Osteoblast (primary cell): ENCODE results near the gene ARID3C. TPM values are rescaled to one million over a fixed set of nuclear protein-coding genes. Genes with fewer than 3 reads are reported as not detected.

Experiments used
- DNase-seq: peaks from one replicate; pipeline ENCODE4 v3.0.0; 2011; ENCODE audit warnings: low spot score, mixed read lengths; ENCODE audit not compliant: insufficient read length; ENCODE audit errors: missing footprints
- H2AFZ ChIP-seq: 2 replicates; pipeline ENCODE4 v1.6.0; 2011; ENCODE audit warnings: mild to moderate bottlenecking, low read length
- H3K27ac ChIP-seq: 2 replicates; pipeline ENCODE4 v1.5.1; 2011; ENCODE audit warnings: mild to moderate bottlenecking, low read depth, low read length, moderate library complexity
- H3K27me3 ChIP-seq: 2 replicates; pipeline ENCODE4 v1.6.0; 2012; ENCODE audit warnings: mild to moderate bottlenecking, control low read depth, inconsistent platforms, low read length, moderate library complexity; ENCODE audit not compliant: insufficient read depth
- H3K36me3 ChIP-seq: 2 replicates; pipeline ENCODE4 v1.5.1; 2011; ENCODE audit warnings: mild to moderate bottlenecking, low read length, control low read depth, moderate library complexity; ENCODE audit not compliant: insufficient read depth
- H3K4me1 ChIP-seq: 2 replicates; pipeline ENCODE4 v1.5.1; 2011; ENCODE audit warnings: mild to moderate bottlenecking, low read length, control low read depth, moderate library complexity; ENCODE audit not compliant: insufficient read depth
- H3K4me2 ChIP-seq: 2 replicates; pipeline ENCODE4 v1.6.0; 2011; ENCODE audit warnings: mild to moderate bottlenecking, low read length; ENCODE audit not compliant: insufficient read depth
- H3K4me3 ChIP-seq: fragments of 200-600 bp; sonication (generic); 3 replicates; pipeline ENCODE4 v1.5.1; 2012; ENCODE audit warnings: mild to moderate bottlenecking, low read length, inconsistent platforms; ENCODE audit not compliant: insufficient read depth
- H3K79me2 ChIP-seq: 2 replicates; pipeline ENCODE4 v1.6.0; 2012; ENCODE audit warnings: mild to moderate bottlenecking, low read length, control low read depth, inconsistent platforms; ENCODE audit not compliant: insufficient read depth
- H3K9me3 ChIP-seq: 2 replicates; pipeline ENCODE4 v1.5.1; 2011; ENCODE audit warnings: low read depth, low read length, control low read depth
- H4K20me1 ChIP-seq: 2 replicates; pipeline ENCODE4 v1.6.0; 2012; ENCODE audit warnings: mild to moderate bottlenecking, low read length, control low read depth; ENCODE audit not compliant: insufficient read depth
- CTCF ChIP-seq: IDR thresholded peaks from 2 replicates; pipeline ENCODE4 v1.5.1; 2011; ENCODE audit warnings: mild to moderate bottlenecking, low read depth, low read length, moderate library complexity; ENCODE audit errors: extremely low read depth
- total RNA-seq: library from RNA; depleted of rRNA; stranded (reverse); fragments of >200 nt; gene quantifications from 2 replicates; pipeline ENCODE4 v1.2.3, GENCODE V29; 2012

The ARID3C gene
- total RNA-seq, 1 donor: under 0.01 TPM

GRCh38 chr9:34575862-34576596 is 52.8 kb downstream of the ARID3C start:
- no peaks in the 10 kb centered on the region for H3K9me3 ChIP-seq
- H2AFZ ChIP-seq: no peak overlapping the region
- no peak for TF ChIP-seq CTCF
- H3K27ac ChIP-seq: no peak overlapping the region
- DNase-seq: no peak
- H3K4me3 ChIP-seq: no peak overlapping the region
- peaks cover 39% of the 10 kb centered on the region for H3K27me3 ChIP-seq
- H3K36me3 ChIP-seq: no peaks in the 10 kb centered on the region
- H3K4me1 ChIP-seq: no peaks in the 10 kb centered on the region
- H3K79me2 ChIP-seq: no peaks in the 10 kb centered on the region
- H3K4me2 ChIP-seq: no peak overlapping the region
- no peaks in the 10 kb centered on the region for H4K20me1 ChIP-seq

GRCh38 chr9:34575241-34575640 is 53.6 kb downstream of the ARID3C start:
- Histone ChIP-seq H4K20me1 (no peaks in the 10 kb centered on the region), H3K36me3 (no peaks in the 10 kb centered on the region), H3K4me1 (no peaks in the 10 kb centered on the region), H3K4me3 (no peak overlapping the region), H3K4me2 (no peak overlapping the region), H3K27ac (no peak overlapping the region), H2AFZ (no peak overlapping the region), H3K27me3 (peaks cover 37% of the 10 kb centered on the region), H3K79me2 (no peaks in the 10 kb centered on the region), H3K9me3 (no peaks in the 10 kb centered on the region)
- no peak for DNase-seq
- TF ChIP-seq CTCF: no peak

- H3K4me1 ChIP-seq: no peaks in the 10 kb centered on the region
- H3K36me3 ChIP-seq: no peaks in the 10 kb centered on the region
- DNase-seq: no peak
- H3K27me3 ChIP-seq: peaks cover 31% of the 10 kb centered on the region
- H2AFZ ChIP-seq: no peak overlapping the region
- H3K4me2 ChIP-seq: no peak overlapping the region
- H3K4me3 ChIP-seq: no peak overlapping the region
- H3K9me3 ChIP-seq: no peaks in the 10 kb centered on the region
- H3K27ac ChIP-seq: no peak overlapping the region
- H4K20me1 ChIP-seq: no peaks in the 10 kb centered on the region
- no peaks in the 10 kb centered on the region for H3K79me2 ChIP-seq
- TF ChIP-seq CTCF: no peak
Observed at GRCh38 chr9:34574571-34574970, 54.3 kb downstream of the ARID3C start.

GRCh38 chr9:34573599-34574325 is 55.1 kb downstream of the ARID3C start:
- no peaks in the 10 kb centered on the region for H3K4me1 ChIP-seq
- no peaks in the 10 kb centered on the region for H3K9me3 ChIP-seq
- no peak overlapping the region for H3K4me2 ChIP-seq
- H3K27ac ChIP-seq: no peak overlapping the region
- DNase-seq: no peak
- no peaks in the 10 kb centered on the region for H3K36me3 ChIP-seq
- H2AFZ ChIP-seq: no peak overlapping the region
- no peak for TF ChIP-seq CTCF
- H3K27me3 ChIP-seq: peaks cover 29% of the 10 kb centered on the region
- H3K79me2 ChIP-seq: no peaks in the 10 kb centered on the region
- no peaks in the 10 kb centered on the region for H4K20me1 ChIP-seq
- no peak overlapping the region for H3K4me3 ChIP-seq
